A673 (cell line): Measurements from ENCODE around the gene MSH5. TPM values are rescaled to one million over a fixed set of nuclear protein-coding genes. Genes with fewer than 3 reads are reported as not detected.
A peak's percentile ranks its signal among the peaks of the same experiment; 100 is the strongest.
"Not testable (repeated sequence)": the region's sequence is repeated elsewhere in the genome, so short reads cannot be mapped to it uniquely, and the experiment has no call there.

Source experiments
- BruUV-seq: library from RNA; stranded (reverse); fragments of 400-500 nt; replicated peaks from 2 replicates; lab custom pipeline; 2021; lab: Mats Ljungman, UMichigan
- CTCF ChIA-PET: fragments of 300-600 bp; sonication (Branson Sonifier 250); formaldehyde crosslinking; loops from one replicate; lab custom pipeline; 2022; ENCODE audit warnings: antibody characterized with exemption; lab: Charles Lee
- POLR2A ChIA-PET: fragments of 300-600 bp; sonication (Branson Sonifier 250); formaldehyde crosslinking; loops from one replicate; lab custom pipeline; 2022; ENCODE audit warnings: antibody characterized with exemption; ENCODE audit not compliant: low non-redundant PET; lab: Charles Lee
- DNase-seq: peaks from one replicate; pipeline ENCODE4 v3.0.0-alpha.2; 2015; ENCODE audit warnings: low spot score
- H3K27ac ChIP-seq: fragments of 200-600 bp; sonication (generic); 2 replicates; pipeline ENCODE4 v1.5.1; 2016; ENCODE audit warnings: mixed run types, low read depth, mild to moderate bottlenecking, mixed read lengths, antibody characterized with exemption, low read length; ENCODE audit not compliant: poor library complexity, severe bottlenecking
- H3K27me3 ChIP-seq: fragments of 200-600 bp; sonication (generic); replicated peaks from 2 replicates; pipeline ENCODE4 v1.6.1; 2017; ENCODE audit warnings: mixed run types, low read depth, mild to moderate bottlenecking, mixed read lengths, antibody characterized with exemption, low read length; ENCODE audit not compliant: insufficient read depth, poor library complexity
- H3K36me3 ChIP-seq: fragments of 200-600 bp; sonication (generic); 2 replicates; pipeline ENCODE4 v1.6.1; 2016; ENCODE audit warnings: mixed run types, mild to moderate bottlenecking, mixed read lengths, antibody characterized with exemption, low read length; ENCODE audit not compliant: insufficient read depth, poor library complexity, severe bottlenecking
- H3K4me1 ChIP-seq: fragments of 200-600 bp; sonication (generic); 2 replicates; pipeline ENCODE4 v1.6.1; 2017; ENCODE audit warnings: mixed run types, mild to moderate bottlenecking, mixed read lengths, antibody characterized with exemption, low read length; ENCODE audit not compliant: insufficient read depth, poor library complexity, severe bottlenecking
- H3K4me3 ChIP-seq: fragments of 200-600 bp; sonication (generic); 2 replicates; pipeline ENCODE4 v1.5.1; 2016; ENCODE audit warnings: low read depth, mixed run types, mild to moderate bottlenecking, mixed read lengths, low read length; ENCODE audit not compliant: poor library complexity, severe bottlenecking
- H3K9me3 ChIP-seq: fragments of 200-600 bp; sonication (generic); 2 replicates; pipeline ENCODE4 v1.6.1; 2016; ENCODE audit warnings: mixed run types, low read depth, mild to moderate bottlenecking, mixed read lengths, antibody characterized with exemption, low read length; ENCODE audit not compliant: poor library complexity, severe bottlenecking
- CTCF ChIP-seq: fragments of 300-800, 200-600 bp; sonication (generic); conservative IDR thresholded peaks from 2 replicates; pipeline ENCODE4 v1.5.1; 2017; ENCODE audit warnings: low read depth, mild to moderate bottlenecking, antibody characterized with exemption, low read length, moderate library complexity, mixed read lengths
- EZH2 ChIP-seq: fragments of 200-600 bp; sonication (generic); IDR thresholded peaks from 2 replicates; pipeline ENCODE4 v1.6.1; 2017; ENCODE audit warnings: borderline replicate concordance, low read depth, mild to moderate bottlenecking, mixed read lengths, antibody characterized with exemption, low read length; ENCODE audit not compliant: poor library complexity, severe bottlenecking
- intact Hi-C: fragments of 100-400 bp; cut with micrococcal nuclease; formaldehyde crosslinking; loops from one replicate; pipeline ENCODE4 v1.10.0; 2022; ENCODE audit not compliant: unreplicated experiment
- total RNA-seq: library from RNA; stranded (reverse); gene quantifications from 2 replicates; pipeline ENCODE4 v1.2.3, GENCODE V29; 2021

The MSH5 gene
- total RNA-seq, 1 experiment from 2014 or later, result 76.4 TPM

GRCh38 chr6:31792761-31793171 lies 53.0 kb downstream of the MSH5 start:
- Histone ChIP-seq H3K27ac (peak overlapping the region; percentile 35), H3K4me1 (peaks cover 11% of the 10 kb centered on the region), H3K27me3 (no peaks in the 10 kb centered on the region), H3K36me3 (peaks cover 59% of the 10 kb centered on the region), H3K4me3 (no peak overlapping the region), H3K9me3 (no peaks in the 10 kb centered on the region)
- DNase-seq, result no peak
- TF ChIP-seq EZH2, result no peak
- TF ChIP-seq CTCF, result no peak
- ChIA-PET POLR2A (no interaction called here), CTCF (no interaction called here)
- intact Hi-C loops, result loop anchor here (5.0 kb wide), 2 partner anchors 40 to 55 kb away; partner anchors contain the start of gene CLIC1
- no TSS peak for BruUV-seq

- H3K27me3 ChIP-seq, BruUV-seq, POLR2A ChIA-PET, DNase-seq, H3K9me3 ChIP-seq: not testable (repeated sequence)
- CTCF ChIA-PET, result interaction anchor here (0.6 kb wide), 1 partner anchor 133 kb away, joined by 4 read pairs; no protein-coding TSS in a partner anchor
- Histone ChIP-seq H3K36me3 (peaks cover 60% of the 10 kb centered on the region), H3K4me1 (peaks cover 11% of the 10 kb centered on the region), H3K4me3 (peak overlapping the region; percentile 84), H3K27ac (peak overlapping the region; percentile 99)
- intact Hi-C loops, result loop anchor here (5.0 kb wide), 2 partner anchors 38 to 57 kb away; partner anchors contain the start of gene CLIC1
Observed at GRCh38 chr6:31793927-31794245, 54.1 kb downstream of the MSH5 start.

GRCh38 chr6:31794294-31794865 lies 54.6 kb downstream of the MSH5 start:
- TF ChIP-seq CTCF (no peak), EZH2 (no peak)
- BruUV-seq, result TSS peak; percentile 90
- peak overlapping the region; percentile 99 for H3K27ac ChIP-seq

More at GRCh38 chr6:31794294-31794865, 54.6 kb downstream of the MSH5 start:
- POLR2A ChIA-PET, result no interaction called here
- intact Hi-C loops, result loop anchor here (5.0 kb wide), 2 partner anchors 38 to 57 kb away; partner anchors contain the start of gene CLIC1
- Histone ChIP-seq H3K27me3 (no peaks in the 10 kb centered on the region), H3K36me3 (peaks cover 55% of the 10 kb centered on the region), H3K4me3 (peak overlapping the region; percentile 84), H3K4me1 (peaks cover 11% of the 10 kb centered on the region), H3K9me3 (no peaks in the 10 kb centered on the region)
- CTCF ChIA-PET, result no interaction called here
- DNase-seq, result peak; percentile 78
